Measurements from ENCODE around the gene C22orf23. TPM values are rescaled to one million over a fixed set of nuclear protein-coding genes. Genes with fewer than 3 reads are reported as not detected.
"Not testable (repeated sequence)": the region's sequence is repeated elsewhere in the genome, so short reads cannot be mapped to it uniquely, and the experiment has no call there.

C22orf23 gene
- total RNA-seq, 1 donor from 2014 or later: not detected

DNA sequence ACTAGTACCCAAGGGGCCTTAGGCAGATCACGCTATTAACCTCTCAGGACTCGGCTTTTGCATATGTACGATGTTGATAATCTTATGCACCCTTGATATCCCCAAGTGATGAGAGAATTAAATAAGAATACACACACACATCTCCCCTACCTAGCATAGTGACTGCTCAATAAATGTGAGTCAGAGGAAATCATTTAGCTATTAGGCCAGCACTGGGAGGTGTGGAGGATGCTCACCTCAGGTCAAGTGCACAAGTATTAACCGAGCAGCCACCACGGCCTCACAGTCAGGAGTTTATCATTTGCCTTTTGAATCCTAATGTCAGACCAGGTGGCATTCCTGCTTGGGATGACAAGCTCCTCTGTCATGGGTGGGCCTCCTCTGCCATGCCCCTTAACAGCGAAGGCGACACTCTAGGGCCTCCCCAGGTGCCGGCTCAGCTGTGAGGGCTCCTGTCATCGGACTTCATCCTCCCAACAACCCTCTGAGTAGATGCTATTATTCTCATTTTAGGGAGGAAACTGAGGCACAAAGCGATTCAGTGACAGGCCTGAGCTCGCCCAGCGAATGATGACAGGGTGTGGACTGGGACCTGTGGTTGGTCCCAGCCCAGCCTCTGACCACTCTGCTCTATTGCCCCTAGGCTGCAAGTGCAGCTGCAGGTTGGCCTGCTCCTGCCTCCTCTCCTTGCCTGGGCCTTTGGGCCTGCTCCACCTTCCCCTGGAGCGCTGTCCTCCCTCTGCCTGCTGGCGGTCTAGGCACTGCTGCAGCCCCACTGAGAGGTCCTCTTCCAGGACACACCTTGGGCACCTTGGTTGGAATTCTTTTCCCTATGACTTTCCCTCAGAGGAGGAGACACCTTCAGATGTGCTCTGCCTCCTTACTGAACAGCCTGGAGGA lies 36.0 kb upstream of the C22orf23 start:
- Mint-ChIP-seq H3K27me3 (ENCODE audit: insufficient read depth) (no peaks in the 10 kb centered on the region), H3K27ac (no peak overlapping the region), H3K4me1 (ENCODE audit: low read depth) (no peaks in the 10 kb centered on the region), H3K4me3 (no peak overlapping the region), H3K9me3 (no peaks in the 10 kb centered on the region), H3K36me3 (ENCODE audit: low read depth) (no peaks in the 10 kb centered on the region)
- DNase-seq (ENCODE audit: low spot score): no peak
- intact Hi-C loops (cut with micrococcal nuclease): no loop called here

DNA sequence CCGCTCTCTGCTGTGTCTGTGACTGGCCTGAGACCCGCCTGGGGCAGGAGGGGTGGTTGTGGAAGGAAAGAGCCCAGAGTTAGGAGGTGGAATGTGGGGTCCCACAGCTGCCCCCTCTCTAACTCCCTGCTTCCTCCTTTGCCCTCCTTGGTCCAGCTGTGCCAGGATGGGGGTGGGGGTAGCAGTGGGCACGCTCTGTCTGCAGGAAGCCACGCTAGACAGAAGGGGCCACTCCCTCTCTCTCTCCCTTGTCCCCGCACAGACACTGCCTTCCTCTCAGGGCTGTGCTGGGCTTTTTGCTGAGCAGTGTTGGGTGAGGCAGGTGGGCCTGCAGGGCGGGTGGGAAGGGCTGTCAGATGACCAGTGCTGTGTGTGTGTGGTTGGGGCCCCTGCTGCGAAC lies 33.0 kb upstream of the C22orf23 start:
- H3K27ac Mint-ChIP-seq: no peak overlapping the region
- H3K9me3 Mint-ChIP-seq: no peaks in the 10 kb centered on the region
- no peaks in the 10 kb centered on the region for H3K27me3 Mint-ChIP-seq (ENCODE audit: insufficient read depth)
- no peaks in the 10 kb centered on the region for H3K4me1 Mint-ChIP-seq (ENCODE audit: low read depth)
- no peak overlapping the region for H3K4me3 Mint-ChIP-seq
- no peaks in the 10 kb centered on the region for H3K36me3 Mint-ChIP-seq (ENCODE audit: low read depth)
- no peak for DNase-seq (ENCODE audit: low spot score)
- intact Hi-C loops (cut with micrococcal nuclease): no loop called here

DNA sequence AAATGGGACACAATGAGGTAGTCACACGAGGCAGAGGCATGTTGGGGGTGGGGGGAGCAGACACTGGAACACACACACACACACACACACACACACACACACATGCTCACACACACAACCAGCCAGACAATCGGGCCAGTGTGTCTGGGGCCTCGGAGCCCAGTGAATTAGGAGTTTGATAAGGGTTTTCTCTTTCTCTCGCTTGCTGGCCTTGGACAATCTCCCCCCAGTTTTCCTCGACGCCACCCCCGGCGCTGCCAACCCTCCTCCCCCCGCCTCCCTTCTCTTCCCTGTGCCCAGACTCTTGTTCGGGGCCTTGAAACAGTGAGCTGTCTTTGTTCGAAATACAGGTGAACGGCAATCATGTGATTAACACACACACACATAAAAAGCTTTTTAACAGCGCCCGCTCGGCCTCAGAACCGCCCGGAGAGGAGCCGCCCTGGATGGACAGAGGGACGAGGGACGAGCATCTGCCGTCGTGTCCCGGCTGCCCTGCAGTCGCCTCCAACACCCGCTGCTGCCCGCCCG lies 32.4 kb upstream of the C22orf23 start:
- no peak for DNase-seq (ENCODE audit: low spot score)
- intact Hi-C loops (cut with micrococcal nuclease): no loop called here
- Mint-ChIP-seq H3K27ac (no peak overlapping the region), H3K4me3 (no peak overlapping the region), H3K27me3 (ENCODE audit: insufficient read depth) (no peaks in the 10 kb centered on the region), H3K4me1 (ENCODE audit: low read depth) (no peaks in the 10 kb centered on the region), H3K36me3 (ENCODE audit: low read depth) (no peaks in the 10 kb centered on the region), H3K9me3 (no peaks in the 10 kb centered on the region)

DNA sequence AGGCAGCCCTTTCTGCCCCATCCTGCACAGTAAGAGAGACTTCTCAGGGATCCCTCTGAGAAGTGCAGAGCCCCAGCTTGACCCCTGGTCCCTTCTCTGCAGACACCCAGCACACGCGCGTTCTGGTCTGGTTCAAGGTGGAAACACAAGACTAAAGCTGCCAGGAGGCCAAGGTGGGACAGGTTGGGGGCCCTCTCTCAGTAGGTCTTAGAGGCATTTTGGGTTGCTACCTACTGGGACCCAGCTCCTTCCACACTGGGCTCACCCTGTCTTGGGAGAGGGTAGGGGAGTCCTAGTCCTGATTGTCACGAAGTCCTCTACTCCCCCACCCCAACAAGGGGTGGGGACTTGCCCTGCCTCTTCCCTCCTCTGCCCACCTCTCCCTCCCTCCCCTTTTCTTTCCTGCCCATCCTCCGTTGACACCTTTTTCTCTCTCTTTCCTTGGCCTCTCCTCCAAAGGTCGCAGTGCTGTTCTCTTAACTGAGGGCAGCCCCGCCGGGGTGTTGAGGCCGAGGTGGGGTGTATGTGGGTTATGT lies 31.7 kb upstream of the C22orf23 start:
- H3K27me3 Mint-ChIP-seq (ENCODE audit: insufficient read depth): no peaks in the 10 kb centered on the region
- H3K36me3 Mint-ChIP-seq (ENCODE audit: low read depth): no peaks in the 10 kb centered on the region
- H3K4me3 Mint-ChIP-seq: no peak overlapping the region
- DNase-seq (ENCODE audit: low spot score): no peak
- intact Hi-C loops (cut with micrococcal nuclease): no loop called here
- no peaks in the 10 kb centered on the region for H3K9me3 Mint-ChIP-seq
- no peak overlapping the region for H3K27ac Mint-ChIP-seq
- H3K4me1 Mint-ChIP-seq (ENCODE audit: low read depth): no peaks in the 10 kb centered on the region

DNA sequence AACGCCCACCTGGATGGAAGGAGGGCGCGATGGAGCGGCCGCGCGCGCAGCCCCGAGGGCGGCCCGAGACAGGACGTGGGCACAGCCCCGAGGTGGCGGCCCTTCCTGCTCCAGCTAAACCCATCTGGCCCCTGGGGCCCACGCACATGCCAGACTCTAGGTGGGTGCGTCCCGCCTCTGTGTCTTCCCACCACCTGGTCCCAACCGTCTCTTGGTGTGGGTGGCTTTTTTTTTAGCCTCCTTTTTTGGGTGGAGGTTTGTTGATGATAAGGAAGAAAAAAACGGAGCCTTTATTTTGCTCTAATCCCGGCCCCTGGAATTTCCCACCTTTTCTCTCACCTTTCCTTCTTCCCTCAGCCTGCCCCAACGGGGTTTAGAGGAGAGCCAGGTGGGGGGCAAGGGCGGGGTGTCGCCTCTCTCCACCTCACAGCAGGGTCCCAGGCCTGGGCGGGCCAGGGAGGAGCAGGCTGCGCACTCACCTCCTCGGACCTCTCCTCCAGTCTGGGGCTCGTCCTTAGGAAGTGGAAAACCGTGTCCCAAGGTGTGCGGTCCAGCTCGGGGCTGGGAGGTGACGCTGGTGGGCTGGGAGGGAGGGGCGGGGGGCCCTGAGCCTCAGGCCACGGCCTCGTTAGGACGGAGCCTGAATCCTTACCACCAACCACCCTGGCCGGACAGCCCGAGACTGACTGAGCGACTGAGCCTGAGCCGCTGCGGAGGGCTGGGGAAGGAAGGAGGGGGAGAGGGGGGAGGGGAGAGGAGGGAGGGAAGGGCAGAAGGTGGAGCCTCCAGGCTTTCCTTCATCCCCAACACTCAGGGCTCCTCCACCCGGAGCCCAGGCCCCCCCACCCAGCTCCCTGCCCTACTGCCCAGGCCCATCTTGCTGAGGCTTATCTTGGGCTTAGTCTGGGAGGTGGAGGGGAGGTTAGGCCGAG lies 30.7 kb upstream of the C22orf23 start, which contains the start of gene SOX10:
TSS of gene SOX10 (minus strand) at position 696 of the 932 bp plus-strand sequence. CDS start 771 bp downstream, outside the sequence.
- H3K4me1 Mint-ChIP-seq (ENCODE audit: low read depth): no peaks in the 10 kb centered on the region
- H3K36me3 Mint-ChIP-seq (ENCODE audit: low read depth): no peaks in the 10 kb centered on the region
- no peak for DNase-seq (ENCODE audit: low spot score)
- H3K27me3 Mint-ChIP-seq (ENCODE audit: insufficient read depth): no peaks in the 10 kb centered on the region
- H3K4me3 Mint-ChIP-seq: no peak within 1 kb of the TSS
- H3K9me3 Mint-ChIP-seq: no peaks in the 10 kb centered on the region
- no peak within 1 kb of the TSS for H3K27ac Mint-ChIP-seq
- intact Hi-C loops (cut with micrococcal nuclease): no loop called here

DNA sequence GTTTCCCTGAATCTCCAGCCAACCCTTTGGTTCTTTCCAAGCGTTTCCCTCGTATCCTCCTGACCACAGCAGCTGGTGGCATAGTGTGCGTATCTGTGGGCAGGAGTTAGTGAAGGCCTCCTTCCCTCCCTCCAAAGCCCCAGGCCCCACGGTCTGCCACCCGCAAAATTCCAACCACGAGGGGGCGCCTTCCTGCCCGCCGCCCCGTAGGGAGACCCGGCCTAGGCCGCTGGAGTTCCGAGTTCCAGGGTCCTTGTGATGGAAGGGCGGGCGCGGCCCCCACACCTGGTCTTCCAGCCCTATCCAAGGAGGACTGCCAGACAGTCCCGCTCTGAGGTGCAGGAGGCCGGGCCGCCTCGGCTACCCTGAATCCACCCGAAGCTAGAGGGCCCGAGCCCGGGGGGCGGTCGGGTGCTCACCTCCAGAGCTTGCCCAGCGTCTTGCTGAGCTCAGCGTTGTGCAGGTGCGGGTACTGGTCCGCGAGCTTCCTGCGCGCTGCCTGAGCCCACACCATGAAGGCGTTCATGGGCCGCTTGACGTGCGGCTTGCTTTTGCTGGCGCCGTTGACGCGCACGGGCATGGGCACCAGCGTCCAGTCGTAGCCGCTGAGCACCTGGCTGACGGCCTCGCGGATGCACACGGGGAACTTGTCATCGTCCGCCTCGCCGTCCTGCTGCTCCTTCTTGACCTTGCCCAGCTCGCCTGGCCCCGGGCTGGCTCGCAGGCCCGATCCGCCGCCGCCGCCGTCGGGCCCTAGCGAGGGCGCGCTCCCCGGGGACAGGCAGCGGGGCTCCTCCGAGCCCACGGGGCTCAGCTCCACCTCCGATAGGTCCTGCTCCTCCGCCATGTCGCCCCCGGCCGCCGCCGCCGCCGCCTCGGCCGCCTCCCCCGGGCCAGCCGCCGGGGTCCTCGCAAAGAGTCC lies 29.8 kb upstream of the C22orf23 start:
- Mint-ChIP-seq H3K27ac (peak overlapping the region; percentile 44), H3K4me3 (no peak overlapping the region), H3K4me1 (ENCODE audit: low read depth) (no peaks in the 10 kb centered on the region), H3K27me3 (ENCODE audit: insufficient read depth) (no peaks in the 10 kb centered on the region), H3K9me3 (no peaks in the 10 kb centered on the region), H3K36me3 (ENCODE audit: low read depth) (no peaks in the 10 kb centered on the region)
- intact Hi-C loops (cut with micrococcal nuclease): no loop called here
- DNase-seq (ENCODE audit: low spot score): no peak

DNA sequence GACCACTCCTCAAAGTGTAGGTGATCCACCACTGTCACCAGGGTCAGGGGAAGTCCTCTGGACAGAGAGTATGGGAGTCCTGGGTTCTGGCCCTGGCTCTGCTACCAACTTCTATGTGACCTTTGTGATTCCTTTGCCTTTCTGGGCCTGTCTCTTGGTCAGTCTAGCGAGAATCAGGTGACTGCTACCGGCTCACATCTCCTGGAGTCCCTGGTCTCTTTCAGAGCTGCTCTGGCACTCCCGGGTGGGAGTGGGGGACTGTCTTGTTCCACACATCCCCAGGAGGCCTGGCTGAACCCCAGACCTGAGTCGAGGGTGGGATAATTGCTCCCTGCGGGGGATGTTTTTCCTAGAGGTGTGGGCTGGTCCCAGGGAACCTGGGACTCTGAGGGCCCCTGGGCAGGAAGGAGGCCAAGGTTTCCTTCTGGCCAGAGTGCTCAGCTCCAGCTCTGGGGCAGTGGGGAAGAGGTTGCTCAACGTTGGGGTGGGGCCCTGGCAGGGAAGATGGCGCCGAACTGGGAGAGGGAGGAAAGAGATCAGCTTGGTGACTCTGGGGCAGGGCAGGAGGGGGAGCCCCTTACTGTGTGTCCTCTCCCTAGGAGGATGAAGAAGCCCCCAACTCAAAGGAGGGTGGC lies 28.9 kb upstream of the C22orf23 start:
- Mint-ChIP-seq H3K9me3 (no peaks in the 10 kb centered on the region), H3K27me3 (ENCODE audit: insufficient read depth) (no peaks in the 10 kb centered on the region), H3K27ac (no peak overlapping the region), H3K36me3 (ENCODE audit: low read depth) (no peaks in the 10 kb centered on the region), H3K4me3 (no peak overlapping the region), H3K4me1 (ENCODE audit: low read depth) (no peaks in the 10 kb centered on the region)
- intact Hi-C loops (cut with micrococcal nuclease): no loop called here
- DNase-seq (ENCODE audit: low spot score): no peak

DNA sequence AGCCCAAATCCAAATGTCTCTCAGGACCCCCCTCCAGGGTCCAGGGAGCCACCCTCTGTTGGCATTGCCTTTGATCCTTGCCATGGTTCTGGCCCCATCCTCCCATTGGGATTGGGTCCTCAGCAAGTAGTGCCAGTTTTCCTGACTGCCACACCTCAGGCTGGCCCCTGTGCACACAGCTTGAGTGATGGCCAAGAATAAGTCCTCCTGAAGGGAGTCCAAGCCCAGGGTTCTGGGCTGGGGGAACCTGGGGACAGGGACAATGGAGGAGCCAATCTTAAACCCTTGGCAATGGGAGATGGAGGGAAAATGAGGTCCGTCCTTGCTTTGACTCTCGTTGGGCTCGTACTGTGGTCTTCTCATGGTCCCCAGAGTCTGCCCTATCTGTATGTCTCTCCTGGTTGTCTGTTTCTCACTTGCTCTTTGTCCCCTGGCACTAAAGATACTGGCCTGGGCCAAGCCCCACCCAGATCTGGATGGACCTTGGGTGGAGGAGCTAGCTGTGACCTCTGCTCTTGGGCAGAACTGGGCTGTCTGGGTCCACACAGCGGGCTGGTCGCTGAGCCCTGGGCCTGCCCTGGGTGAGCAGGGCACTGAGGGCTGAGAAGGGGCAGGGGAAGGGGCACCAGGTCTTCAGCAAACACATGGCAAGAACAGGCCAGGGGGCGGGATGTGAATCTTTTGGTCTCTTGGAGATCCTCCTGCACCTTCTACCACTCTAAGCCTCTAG lies 28.0 kb upstream of the C22orf23 start:
- no peak for DNase-seq (ENCODE audit: low spot score)
- Mint-ChIP-seq H3K27ac (no peak overlapping the region), H3K4me1 (ENCODE audit: low read depth) (no peaks in the 10 kb centered on the region), H3K27me3 (ENCODE audit: insufficient read depth) (no peaks in the 10 kb centered on the region), H3K36me3 (ENCODE audit: low read depth) (no peaks in the 10 kb centered on the region), H3K4me3 (no peak overlapping the region), H3K9me3 (no peaks in the 10 kb centered on the region)
- intact Hi-C loops (cut with micrococcal nuclease): no loop called here

DNA sequence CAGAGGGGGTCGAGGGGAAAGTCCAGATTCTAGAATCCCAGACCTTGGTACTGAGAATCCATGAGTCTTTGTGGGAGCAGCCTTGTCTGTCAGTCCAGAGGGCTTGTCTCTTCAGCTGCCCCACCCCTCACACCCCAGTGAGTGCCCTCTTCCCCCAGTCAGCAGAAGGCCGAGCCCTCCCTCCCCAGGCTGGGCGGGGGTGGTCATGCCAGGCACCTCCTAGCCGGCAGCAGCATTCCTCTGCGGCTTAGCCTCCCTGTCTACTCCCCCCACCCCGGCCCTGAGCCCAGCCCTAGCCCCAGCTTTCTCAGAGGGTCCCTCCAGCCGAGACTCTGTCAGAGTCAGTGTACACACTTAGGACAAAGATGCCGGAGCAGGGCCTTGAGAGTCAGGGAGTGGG lies 26.4 kb upstream of the C22orf23 start:
- Mint-ChIP-seq H3K27ac (no peak overlapping the region), H3K36me3 (ENCODE audit: low read depth) (no peaks in the 10 kb centered on the region), H3K27me3 (ENCODE audit: insufficient read depth) (no peaks in the 10 kb centered on the region), H3K9me3 (no peaks in the 10 kb centered on the region), H3K4me3 (no peak overlapping the region), H3K4me1 (ENCODE audit: low read depth) (no peaks in the 10 kb centered on the region)
- DNase-seq (ENCODE audit: low spot score): no peak
- intact Hi-C loops (cut with micrococcal nuclease): no loop called here

DNA sequence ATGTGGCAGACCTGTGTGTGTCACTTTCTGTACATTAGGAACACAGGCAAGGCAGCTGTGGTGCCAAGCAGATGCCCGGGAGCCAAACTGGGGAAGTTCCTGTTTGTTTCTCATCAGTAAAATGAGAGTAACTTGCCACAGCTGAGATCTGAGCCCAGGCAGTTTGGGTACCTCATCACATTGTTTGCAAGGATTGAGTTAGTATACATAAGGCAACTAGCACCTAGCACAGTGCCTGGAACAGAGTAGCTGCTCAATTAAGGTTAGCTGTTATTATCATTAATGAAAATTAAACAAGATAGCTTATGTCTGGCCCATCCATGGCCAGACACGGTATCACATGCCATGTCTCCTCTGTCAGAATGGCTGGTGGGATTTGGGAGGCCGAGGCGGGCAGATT lies 23.1 kb upstream of the C22orf23 start:
- intact Hi-C loops (cut with micrococcal nuclease): no loop called here
- Mint-ChIP-seq H3K27me3 (ENCODE audit: insufficient read depth) (no peaks in the 10 kb centered on the region), H3K9me3 (no peaks in the 10 kb centered on the region), H3K4me3 (no peak overlapping the region), H3K36me3 (ENCODE audit: low read depth) (no peaks in the 10 kb centered on the region), H3K27ac (no peak overlapping the region), H3K4me1 (ENCODE audit: low read depth) (no peaks in the 10 kb centered on the region)
- DNase-seq (ENCODE audit: low spot score): no peak

DNA sequence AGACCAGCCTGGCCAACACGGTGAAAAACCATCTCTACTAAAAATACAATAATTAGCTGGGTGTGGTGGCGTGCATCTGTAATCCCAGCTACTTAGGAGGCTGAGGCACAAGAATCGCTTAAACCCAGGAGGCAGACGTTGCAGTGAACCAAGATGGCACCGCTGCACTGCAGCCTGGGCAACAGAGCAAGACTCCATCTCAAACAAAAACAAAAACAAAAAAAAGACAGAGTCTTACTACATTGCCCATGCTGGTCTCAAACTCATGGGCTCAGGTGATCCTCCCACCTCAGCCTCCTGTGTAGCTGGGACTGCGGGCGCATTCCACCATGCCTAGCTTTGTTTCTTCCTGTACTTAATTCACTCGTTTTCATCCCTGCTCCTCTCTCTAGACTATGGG lies 22.6 kb upstream of the C22orf23 start:
- H3K4me1 Mint-ChIP-seq (ENCODE audit: low read depth); DNase-seq (ENCODE audit: low spot score); H3K27me3 Mint-ChIP-seq (ENCODE audit: insufficient read depth); H3K4me3 Mint-ChIP-seq; H3K36me3 Mint-ChIP-seq (ENCODE audit: low read depth); H3K9me3 Mint-ChIP-seq; intact Hi-C loops (cut with micrococcal nuclease); H3K27ac Mint-ChIP-seq: not testable (repeated sequence)

All from activated T-helper 1 cell treated with anti-CD3 and anti-CD28 coated beads, Interleukin-12 subunit alpha, Interleukin-12 subunit beta, Interleukin-2, Interleukin-4 antibody, amounts not matched to agents 30 ng/mL and 10 ng/mL and 1 ng/mL, durations not matched to agents 14 hours and 24 hours and 36 hours (primary cell).